PC-9 (cell line): ENCODE data around the gene CDH19.

Experiments used
- EZH2 ChIP-seq: fragments of 200-600 bp; sonication (generic); IDR thresholded peaks from 2 replicates; pipeline ENCODE4 v1.8.0; 2017; ENCODE audit warnings: antibody characterized with exemption, low read depth
- TF ChIP-seq, protein P1 (sequence below): fragments of 200-600 bp; sonication (generic); conservative IDR thresholded peaks from 2 replicates; pipeline ENCODE4 v1.6.1; 2017; ENCODE audit warnings: mixed run types, antibody characterized with exemption, mild to moderate bottlenecking, moderate library complexity

GRCh38 chr18:66615176-66615575 is 11.3 kb upstream of the CDH19 start:
- TF ChIP-seq, protein P1, sequence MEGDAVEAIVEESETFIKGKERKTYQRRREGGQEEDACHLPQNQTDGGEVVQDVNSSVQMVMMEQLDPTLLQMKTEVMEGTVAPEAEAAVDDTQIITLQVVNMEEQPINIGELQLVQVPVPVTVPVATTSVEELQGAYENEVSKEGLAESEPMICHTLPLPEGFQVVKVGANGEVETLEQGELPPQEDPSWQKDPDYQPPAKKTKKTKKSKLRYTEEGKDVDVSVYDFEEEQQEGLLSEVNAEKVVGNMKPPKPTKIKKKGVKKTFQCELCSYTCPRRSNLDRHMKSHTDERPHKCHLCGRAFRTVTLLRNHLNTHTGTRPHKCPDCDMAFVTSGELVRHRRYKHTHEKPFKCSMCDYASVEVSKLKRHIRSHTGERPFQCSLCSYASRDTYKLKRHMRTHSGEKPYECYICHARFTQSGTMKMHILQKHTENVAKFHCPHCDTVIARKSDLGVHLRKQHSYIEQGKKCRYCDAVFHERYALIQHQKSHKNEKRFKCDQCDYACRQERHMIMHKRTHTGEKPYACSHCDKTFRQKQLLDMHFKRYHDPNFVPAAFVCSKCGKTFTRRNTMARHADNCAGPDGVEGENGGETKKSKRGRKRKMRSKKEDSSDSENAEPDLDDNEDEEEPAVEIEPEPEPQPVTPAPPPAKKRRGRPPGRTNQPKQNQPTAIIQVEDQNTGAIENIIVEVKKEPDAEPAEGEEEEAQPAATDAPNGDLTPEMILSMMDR = no peak
- TF ChIP-seq EZH2 = no peak
